Measurements from ENCODE around the gene TBX2.

Gene TBX2

DNA sequence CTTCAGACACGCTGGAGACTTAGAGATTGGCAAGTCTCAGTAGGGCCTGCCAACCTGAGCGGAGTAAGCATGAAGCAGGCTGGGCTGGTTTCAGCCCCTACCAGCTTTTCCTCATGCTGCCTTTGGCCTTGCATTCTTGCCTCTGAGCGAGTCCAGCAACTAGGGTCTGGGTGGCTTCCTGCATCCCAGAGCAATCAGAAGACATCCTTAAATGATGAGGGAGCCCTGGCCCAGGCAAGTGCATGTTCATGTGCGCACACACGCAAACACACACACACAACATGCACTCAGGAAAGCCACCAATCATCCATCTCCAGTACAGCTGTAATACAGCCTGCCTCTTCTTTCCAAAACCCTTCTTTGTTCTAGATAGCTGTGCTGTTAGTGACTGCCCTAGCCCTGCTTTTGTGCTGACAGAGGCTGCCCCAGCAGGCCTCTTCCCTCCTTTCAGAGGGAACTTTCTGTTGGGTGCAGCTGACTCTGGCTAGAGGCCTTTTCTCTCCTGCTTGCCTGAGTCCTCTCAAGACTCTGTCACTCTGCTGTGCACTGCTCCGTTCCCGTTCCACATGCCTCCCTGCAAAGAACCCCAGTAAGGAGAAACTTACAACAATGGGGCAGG is 30.7 kb upstream of the TBX2 start:
- TF ChIP-seq, protein P1, sequence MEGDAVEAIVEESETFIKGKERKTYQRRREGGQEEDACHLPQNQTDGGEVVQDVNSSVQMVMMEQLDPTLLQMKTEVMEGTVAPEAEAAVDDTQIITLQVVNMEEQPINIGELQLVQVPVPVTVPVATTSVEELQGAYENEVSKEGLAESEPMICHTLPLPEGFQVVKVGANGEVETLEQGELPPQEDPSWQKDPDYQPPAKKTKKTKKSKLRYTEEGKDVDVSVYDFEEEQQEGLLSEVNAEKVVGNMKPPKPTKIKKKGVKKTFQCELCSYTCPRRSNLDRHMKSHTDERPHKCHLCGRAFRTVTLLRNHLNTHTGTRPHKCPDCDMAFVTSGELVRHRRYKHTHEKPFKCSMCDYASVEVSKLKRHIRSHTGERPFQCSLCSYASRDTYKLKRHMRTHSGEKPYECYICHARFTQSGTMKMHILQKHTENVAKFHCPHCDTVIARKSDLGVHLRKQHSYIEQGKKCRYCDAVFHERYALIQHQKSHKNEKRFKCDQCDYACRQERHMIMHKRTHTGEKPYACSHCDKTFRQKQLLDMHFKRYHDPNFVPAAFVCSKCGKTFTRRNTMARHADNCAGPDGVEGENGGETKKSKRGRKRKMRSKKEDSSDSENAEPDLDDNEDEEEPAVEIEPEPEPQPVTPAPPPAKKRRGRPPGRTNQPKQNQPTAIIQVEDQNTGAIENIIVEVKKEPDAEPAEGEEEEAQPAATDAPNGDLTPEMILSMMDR (conservative IDR thresholded peaks at IDR 0.05; ENCODE audit: low read depth), result no peak
- ChIA-PET POLR2A (ENCODE audit: low non-redundant PET) (no interaction called here), CTCF (interaction anchor here (0.9 kb wide), 1 partner anchor 67 kb away, joined by 3 read pairs; no protein-coding TSS in a partner anchor)
- no peak overlapping the region for H3K27ac ChIP-seq
- DNase-seq (ENCODE audit: low spot score), result no peak

DNA sequence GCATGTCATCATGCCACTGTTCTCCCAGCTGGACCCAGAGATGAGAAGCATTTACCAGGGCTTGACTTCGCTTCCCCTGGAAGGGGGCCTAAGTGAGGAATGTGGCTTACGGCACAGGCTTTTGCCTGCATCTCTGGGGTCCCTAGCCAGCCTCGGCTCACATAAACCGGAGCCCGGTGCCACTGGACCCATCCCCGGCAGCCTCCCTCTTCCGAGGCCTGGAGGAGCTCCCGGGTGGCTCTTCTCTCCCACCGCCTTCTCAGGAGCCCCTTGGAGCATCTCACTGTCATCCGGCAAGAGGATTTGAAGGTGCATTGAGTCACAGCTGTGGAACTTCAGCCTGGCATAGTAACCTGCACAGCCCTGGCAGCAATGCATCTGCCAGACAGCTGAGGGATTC is 29.9 kb upstream of the TBX2 start:
- no peak overlapping the region for H3K27ac ChIP-seq
- no peak for DNase-seq (ENCODE audit: low spot score)
- CTCF ChIA-PET, result interaction anchor here (0.7 kb wide), 1 partner anchor 134 kb away, joined by 3 read pairs; no protein-coding TSS in a partner anchor
- POLR2A ChIA-PET (ENCODE audit: low non-redundant PET), result no interaction called here
- TF ChIP-seq, protein P1 (conservative IDR thresholded peaks at IDR 0.05; ENCODE audit: low read depth), result no peak

GRCh38 chr17:61371179-61371578 is 28.5 kb upstream of the TBX2 start:
- POLR2A ChIA-PET (ENCODE audit: low non-redundant PET), result no interaction called here
- no peak for DNase-seq (ENCODE audit: low spot score)
- H3K27ac ChIP-seq, result no peak overlapping the region
- CTCF ChIA-PET, result no interaction called here
- TF ChIP-seq, protein P1 (conservative IDR thresholded peaks at IDR 0.05; ENCODE audit: low read depth), result no peak

DNA sequence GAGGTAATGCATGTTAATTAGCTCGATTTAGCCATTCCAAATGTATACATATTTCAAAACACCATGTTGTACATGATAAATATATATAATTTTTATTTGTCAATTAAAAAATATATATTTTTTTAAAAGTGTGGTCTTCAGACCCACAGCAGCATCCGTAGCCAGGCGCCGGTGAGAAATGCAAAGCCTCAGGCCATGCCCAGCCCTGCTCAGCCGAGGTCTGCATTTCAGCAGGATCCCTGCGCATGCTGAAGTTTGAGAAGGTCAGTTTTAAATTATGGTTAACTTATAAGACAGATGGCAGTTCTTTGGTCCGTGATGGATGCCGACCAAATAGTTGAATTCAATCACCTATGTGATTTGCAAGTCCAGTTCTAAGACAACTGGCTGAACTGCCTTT is 28.0 kb upstream of the TBX2 start:
- CTCF ChIA-PET, result no interaction called here
- TF ChIP-seq, protein P1 (conservative IDR thresholded peaks at IDR 0.05; ENCODE audit: low read depth), result no peak
- no peak for DNase-seq (ENCODE audit: low spot score)
- POLR2A ChIA-PET (ENCODE audit: low non-redundant PET), result no interaction called here
- H3K27ac ChIP-seq, result no peak overlapping the region

- TF ChIP-seq, protein P1 (conservative IDR thresholded peaks at IDR 0.05; ENCODE audit: low read depth), result no peak
- H3K27ac ChIP-seq, result no peak overlapping the region
- CTCF ChIA-PET, result no interaction called here
- POLR2A ChIA-PET (ENCODE audit: low non-redundant PET), result no interaction called here
- no peak for DNase-seq (ENCODE audit: low spot score)
These were observed 27.2 kb upstream of the TBX2 start for GRCh38 chr17:61372436-61372835.

- DNase-seq (ENCODE audit: low spot score), result no peak
- TF ChIP-seq, protein P1 (conservative IDR thresholded peaks at IDR 0.05; ENCODE audit: low read depth), result no peak
- no peak overlapping the region for H3K27ac ChIP-seq
- POLR2A ChIA-PET (ENCODE audit: low non-redundant PET), result no interaction called here
- CTCF ChIA-PET, result no interaction called here
These were observed 22.5 kb upstream of the TBX2 start for GRCh38 chr17:61376931-61377838.
